H1 (cell line): ENCODE data around the gene SSTR5. TPM values are rescaled to one million over a fixed set of nuclear protein-coding genes. Genes with fewer than 3 reads are reported as not detected.

Experiments used
- GABPA ChIP-seq: IDR thresholded peaks from 2 replicates; pipeline ENCODE4 v1.6.1; 2011; ENCODE audit warnings: mild to moderate bottlenecking, low read length, moderate library complexity, borderline replicate concordance; ENCODE audit not compliant: insufficient read depth
- polyA plus RNA-seq, 7 experiments: library from polyadenylated mRNA; depleted of rRNA in 3 of 7; stranded (reverse) in 5 of 7; unstranded in 2 of 7; fragments of >200 nt in 5 of 7; fragments of 200-250 nt in 2 of 7; gene quantifications; 1 replicate in 5 of 7; 2 replicates in 1 of 7; 4 replicates in 1 of 7; pipeline versions ENCODE4 v1.2.1 to v1.2.3, GENCODE V29; 2011 to 2013; ENCODE audit warnings: missing spikeins in 2 of 7, mixed read lengths in 2 of 7
- total RNA-seq: library from RNA; stranded (reverse); fragmentation: NEBNext Ultra II Directional; extraction: Animal tissue kit (Norgen Biotek cat#: 25700); gene quantifications from 2 replicates; pipeline ENCODE4 v1.2.1, GENCODE V29; 2021

SSTR5 gene
- total and polyA plus RNA-seq, 2 of the 8 experiments (the other 6 are each of a cell fraction or from before 2014, with no cell fraction given) = 0.56 to 0.60 TPM

GRCh38 chr16:1057252-1057932, 15.2 kb upstream of the SSTR5 start (continued):
- peak; percentile 66; the same call in 1 of the 2 replicates for TF ChIP-seq GABPA
